ENCODE data around the gene PATE1. TPM values are rescaled to one million over a fixed set of nuclear protein-coding genes. Genes with fewer than 3 reads are reported as not detected.

PATE1 gene
- polyA plus RNA-seq, 2 donors = not detected

DNA sequence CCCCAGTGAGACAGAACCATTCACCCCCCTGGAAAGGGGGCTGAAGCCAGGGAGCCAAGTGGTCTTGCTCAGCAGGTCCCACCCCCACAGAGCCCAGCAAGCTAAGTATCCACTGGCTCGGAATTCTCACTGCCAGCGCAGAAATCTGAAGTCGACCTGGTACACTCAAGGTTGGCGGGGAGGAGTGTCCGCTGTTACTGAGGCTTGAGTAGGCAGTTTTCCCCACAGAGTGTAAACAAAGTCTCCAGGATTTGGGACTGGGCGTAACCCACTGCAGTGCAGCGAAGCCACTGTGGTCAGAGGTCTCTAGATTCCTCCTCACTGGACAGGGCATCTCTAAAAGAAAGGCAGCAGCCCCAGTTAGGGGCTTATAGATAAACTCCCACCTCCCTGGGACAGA, 10.0 kb downstream of the PATE1 start:
- H3K9me3 ChIP-seq (ENCODE audit: control insufficient read depth in 2 of 2, insufficient read depth in 1 of 2, low read depth in 1 of 2, low read length in 1 of 2) = no peaks in the 10 kb centered on the region
- no peaks in the 10 kb centered on the region for H3K4me1 ChIP-seq (ENCODE audit: control insufficient read depth in 2 of 2, insufficient read depth in 2 of 2, low read length in 1 of 2)
- H3K27ac ChIP-seq (ENCODE audit: low read depth in 2 of 2, low read length in 1 of 2) = no peak overlapping the region
- no peaks in the 10 kb centered on the region for H3K27me3 ChIP-seq (ENCODE audit: control insufficient read depth in 1 of 2, insufficient read depth in 2 of 2, low read length in 2 of 2)
- no peaks in the 10 kb centered on the region for H3K36me3 ChIP-seq (ENCODE audit: control insufficient read depth in 2 of 2, insufficient read depth in 2 of 2, low read length in 1 of 2)
- H3K4me3 ChIP-seq (ENCODE audit: low read depth in 1 of 2, low read length in 2 of 2) = no peak overlapping the region
- WGBS, 2 donors = 62 to 78% methylated on average over 7 of the region's 7 CpGs

DNA sequence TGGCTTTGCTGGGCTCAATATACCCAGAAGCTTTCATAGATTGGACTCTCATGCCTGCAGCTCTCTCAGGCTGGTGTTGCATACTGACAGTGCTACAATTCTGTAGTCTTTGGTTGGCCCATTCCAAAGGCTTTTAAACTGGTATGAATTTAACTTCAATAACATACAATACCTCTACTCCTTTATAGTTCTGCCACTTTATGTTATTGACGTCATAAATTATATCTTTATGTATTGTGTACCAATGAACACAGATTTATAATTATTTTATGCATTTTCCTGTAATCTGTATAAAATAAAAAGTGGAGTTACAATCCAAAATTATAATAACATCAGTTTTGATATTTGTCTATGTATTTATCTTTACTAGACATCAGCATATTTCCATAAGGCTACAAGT, 16.4 kb downstream of the PATE1 start:
- H3K27ac ChIP-seq (ENCODE audit: low read depth in 2 of 2, low read length in 1 of 2) = no peak overlapping the region
- H3K4me1 ChIP-seq (ENCODE audit: control insufficient read depth in 2 of 2, insufficient read depth in 2 of 2, low read length in 1 of 2) = no peaks in the 10 kb centered on the region
- H3K27me3 ChIP-seq (ENCODE audit: control insufficient read depth in 1 of 2, insufficient read depth in 2 of 2, low read length in 2 of 2) = no peaks in the 10 kb centered on the region
- 78 to 85% methylated on average over 1 of the region's 1 CpG for WGBS, 2 donors
- no peaks in the 10 kb centered on the region for H3K36me3 ChIP-seq (ENCODE audit: control insufficient read depth in 2 of 2, insufficient read depth in 2 of 2, low read length in 1 of 2)
- H3K9me3 ChIP-seq (ENCODE audit: control insufficient read depth in 2 of 2, insufficient read depth in 1 of 2, low read depth in 1 of 2, low read length in 1 of 2) = no peaks in the 10 kb centered on the region
- no peak overlapping the region for H3K4me3 ChIP-seq (ENCODE audit: low read depth in 1 of 2, low read length in 2 of 2)

- H3K27ac ChIP-seq (ENCODE audit: low read depth in 2 of 2, low read length in 1 of 2) = no peak overlapping the region
- H3K27me3 ChIP-seq (ENCODE audit: control insufficient read depth in 1 of 2, insufficient read depth in 2 of 2, low read length in 2 of 2) = no peaks in the 10 kb centered on the region
- no peaks in the 10 kb centered on the region for H3K9me3 ChIP-seq (ENCODE audit: control insufficient read depth in 2 of 2, insufficient read depth in 1 of 2, low read depth in 1 of 2, low read length in 1 of 2)
- no peak overlapping the region for H3K4me3 ChIP-seq (ENCODE audit: low read depth in 1 of 2, low read length in 2 of 2)
- 94 to 95% methylated on average over 2 of the region's 2 CpGs for WGBS, 2 donors
- H3K4me1 ChIP-seq (ENCODE audit: control insufficient read depth in 2 of 2, insufficient read depth in 2 of 2, low read length in 1 of 2) = no peaks in the 10 kb centered on the region
- no peaks in the 10 kb centered on the region for H3K36me3 ChIP-seq (ENCODE audit: control insufficient read depth in 2 of 2, insufficient read depth in 2 of 2, low read length in 1 of 2)
Measured at GRCh38 chr11:125763483-125763882, 17.4 kb downstream of the PATE1 start.

DNA sequence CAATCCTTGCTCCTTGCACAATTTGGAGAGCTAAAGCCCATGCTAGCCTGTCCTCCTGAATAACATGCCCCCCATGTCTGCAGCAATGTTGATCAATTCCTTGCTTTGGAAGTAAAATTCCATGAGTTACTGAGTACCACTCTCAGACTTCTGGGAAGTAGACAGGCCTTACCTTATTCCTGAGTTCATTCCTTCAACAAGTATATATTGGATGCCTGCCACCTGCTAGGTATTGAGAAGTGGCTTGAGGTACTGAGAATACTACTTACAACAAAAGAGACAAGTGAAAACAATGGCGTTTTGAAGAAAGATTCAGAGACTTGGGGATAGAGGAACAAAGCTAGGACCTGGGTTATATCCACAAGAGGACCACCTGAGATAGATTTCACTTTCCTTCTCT, 20.2 kb downstream of the PATE1 start:
- Histone ChIP-seq H3K36me3 (ENCODE audit: control insufficient read depth in 2 of 2, insufficient read depth in 2 of 2, low read length in 1 of 2) (no peaks in the 10 kb centered on the region), H3K27ac (ENCODE audit: low read depth in 2 of 2, low read length in 1 of 2) (no peak overlapping the region), H3K9me3 (ENCODE audit: control insufficient read depth in 2 of 2, insufficient read depth in 1 of 2, low read depth in 1 of 2, low read length in 1 of 2) (no peaks in the 10 kb centered on the region), H3K27me3 (ENCODE audit: control insufficient read depth in 1 of 2, insufficient read depth in 2 of 2, low read length in 2 of 2) (no peaks in the 10 kb centered on the region), H3K4me1 (ENCODE audit: control insufficient read depth in 2 of 2, insufficient read depth in 2 of 2, low read length in 1 of 2) (no peaks in the 10 kb centered on the region), H3K4me3 (ENCODE audit: low read depth in 1 of 2, low read length in 2 of 2) (no peak overlapping the region)
- 65% methylated on average over 1 of the region's 1 CpG for WGBS, 2 donors

GRCh38 chr11:125768336-125769046, 22.4 kb downstream of the PATE1 start:
- H3K9me3 ChIP-seq (ENCODE audit: control insufficient read depth in 2 of 2, insufficient read depth in 1 of 2, low read depth in 1 of 2, low read length in 1 of 2) = no peaks in the 10 kb centered on the region
- no peaks in the 10 kb centered on the region for H3K27me3 ChIP-seq (ENCODE audit: control insufficient read depth in 1 of 2, insufficient read depth in 2 of 2, low read length in 2 of 2)
- 44 to 49% methylated on average over 10 of the region's 10 CpGs for WGBS, 2 donors
- H3K36me3 ChIP-seq (ENCODE audit: control insufficient read depth in 2 of 2, insufficient read depth in 2 of 2, low read length in 1 of 2) = no peaks in the 10 kb centered on the region
- no peak overlapping the region for H3K4me3 ChIP-seq (ENCODE audit: low read depth in 1 of 2, low read length in 2 of 2)
- no peaks in the 10 kb centered on the region for H3K4me1 ChIP-seq (ENCODE audit: control insufficient read depth in 2 of 2, insufficient read depth in 2 of 2, low read length in 1 of 2)
- H3K27ac ChIP-seq (ENCODE audit: low read depth in 2 of 2, low read length in 1 of 2) = no peak overlapping the region

- Histone ChIP-seq H3K36me3 (ENCODE audit: control insufficient read depth in 2 of 2, insufficient read depth in 2 of 2, low read length in 1 of 2) (no peaks in the 10 kb centered on the region), H3K9me3 (ENCODE audit: control insufficient read depth in 2 of 2, insufficient read depth in 1 of 2, low read depth in 1 of 2, low read length in 1 of 2) (no peaks in the 10 kb centered on the region), H3K27ac (ENCODE audit: low read depth in 2 of 2, low read length in 1 of 2) (no peak overlapping the region), H3K27me3 (ENCODE audit: control insufficient read depth in 1 of 2, insufficient read depth in 2 of 2, low read length in 2 of 2) (no peaks in the 10 kb centered on the region), H3K4me3 (ENCODE audit: low read depth in 1 of 2, low read length in 2 of 2) (no peak overlapping the region), H3K4me1 (ENCODE audit: control insufficient read depth in 2 of 2, insufficient read depth in 2 of 2, low read length in 1 of 2) (no peaks in the 10 kb centered on the region)
- WGBS, 2 donors = 75 to 76% methylated on average over 2 of the region's 2 CpGs
Measured at GRCh38 chr11:125770583-125770982, 24.5 kb downstream of the PATE1 start.

DNA sequence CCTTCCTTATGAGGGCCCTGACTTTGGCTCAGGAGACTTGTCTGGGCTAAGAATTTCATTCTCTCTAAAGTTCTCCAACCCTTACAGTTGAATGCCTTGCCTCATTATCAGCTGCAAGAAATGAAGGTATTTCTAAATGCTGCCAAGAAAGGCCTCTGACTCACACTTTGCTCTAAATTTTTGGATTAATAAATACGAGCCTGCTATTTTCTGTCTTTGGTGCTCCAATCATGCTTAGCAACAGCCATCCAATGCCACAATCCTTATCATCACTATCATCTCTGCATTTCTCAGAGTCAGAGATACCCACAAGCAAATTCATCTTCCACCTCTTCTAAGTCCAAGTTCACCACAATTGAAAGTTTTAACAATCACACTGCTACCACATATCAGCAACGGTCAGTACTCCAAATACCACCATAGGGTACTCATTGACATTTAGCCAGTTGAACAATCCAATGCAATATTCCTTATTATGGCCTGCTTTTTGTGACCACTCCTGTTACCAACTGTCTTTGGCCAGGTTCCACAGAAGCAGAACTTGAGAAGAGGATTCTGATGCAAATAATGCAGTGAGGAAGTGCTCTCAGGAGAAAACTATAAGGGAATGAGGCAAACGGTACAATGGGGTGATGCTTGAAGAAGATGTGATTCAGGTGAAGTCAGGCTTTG, 26.9 kb downstream of the PATE1 start:
- no peak overlapping the region for H3K4me3 ChIP-seq (ENCODE audit: low read depth in 1 of 2, low read length in 2 of 2)
- no peaks in the 10 kb centered on the region for H3K9me3 ChIP-seq (ENCODE audit: control insufficient read depth in 2 of 2, insufficient read depth in 1 of 2, low read depth in 1 of 2, low read length in 1 of 2)
- WGBS, 2 donors = 57 to 59% methylated on average over 3 of the region's 3 CpGs
- H3K27me3 ChIP-seq (ENCODE audit: control insufficient read depth in 1 of 2, insufficient read depth in 2 of 2, low read length in 2 of 2) = no peaks in the 10 kb centered on the region
- H3K27ac ChIP-seq (ENCODE audit: low read depth in 2 of 2, low read length in 1 of 2) = no peak overlapping the region
- H3K36me3 ChIP-seq (ENCODE audit: control insufficient read depth in 2 of 2, insufficient read depth in 2 of 2, low read length in 1 of 2) = no peaks in the 10 kb centered on the region
- no peaks in the 10 kb centered on the region for H3K4me1 ChIP-seq (ENCODE audit: control insufficient read depth in 2 of 2, insufficient read depth in 2 of 2, low read length in 1 of 2)

GRCh38 chr11:125773516-125773915, 27.4 kb downstream of the PATE1 start:
- Histone ChIP-seq H3K27ac (ENCODE audit: low read depth in 2 of 2, low read length in 1 of 2) (no peak overlapping the region), H3K4me1 (ENCODE audit: control insufficient read depth in 2 of 2, insufficient read depth in 2 of 2, low read length in 1 of 2) (no peaks in the 10 kb centered on the region), H3K4me3 (ENCODE audit: low read depth in 1 of 2, low read length in 2 of 2) (no peak overlapping the region), H3K9me3 (ENCODE audit: control insufficient read depth in 2 of 2, insufficient read depth in 1 of 2, low read depth in 1 of 2, low read length in 1 of 2) (no peaks in the 10 kb centered on the region), H3K36me3 (ENCODE audit: control insufficient read depth in 2 of 2, insufficient read depth in 2 of 2, low read length in 1 of 2) (no peaks in the 10 kb centered on the region), H3K27me3 (ENCODE audit: control insufficient read depth in 1 of 2, insufficient read depth in 2 of 2, low read length in 2 of 2) (no peaks in the 10 kb centered on the region)
- 51 to 63% methylated on average over 3 of the region's 3 CpGs for WGBS, 2 donors

GRCh38 chr11:125777309-125777708, 31.2 kb downstream of the PATE1 start:
- H3K36me3 ChIP-seq (ENCODE audit: control insufficient read depth in 2 of 2, insufficient read depth in 2 of 2, low read length in 1 of 2) = no peaks in the 10 kb centered on the region
- no peak overlapping the region for H3K4me3 ChIP-seq (ENCODE audit: low read depth in 1 of 2, low read length in 2 of 2)
- 57 to 58% methylated on average over 5 of the region's 5 CpGs for WGBS, 2 donors
- no peak overlapping the region for H3K27ac ChIP-seq (ENCODE audit: low read depth in 2 of 2, low read length in 1 of 2)
- H3K9me3 ChIP-seq (ENCODE audit: control insufficient read depth in 2 of 2, insufficient read depth in 1 of 2, low read depth in 1 of 2, low read length in 1 of 2) = no peaks in the 10 kb centered on the region
- no peaks in the 10 kb centered on the region for H3K27me3 ChIP-seq (ENCODE audit: control insufficient read depth in 1 of 2, insufficient read depth in 2 of 2, low read length in 2 of 2)
- no peaks in the 10 kb centered on the region for H3K4me1 ChIP-seq (ENCODE audit: control insufficient read depth in 2 of 2, insufficient read depth in 2 of 2, low read length in 1 of 2)

- no peaks in the 10 kb centered on the region for H3K36me3 ChIP-seq (ENCODE audit: control insufficient read depth in 2 of 2, insufficient read depth in 2 of 2, low read length in 1 of 2)
- H3K27ac ChIP-seq (ENCODE audit: low read depth in 2 of 2, low read length in 1 of 2) = no peak within 1 kb of the TSS
- no peaks in the 10 kb centered on the region for H3K4me1 ChIP-seq (ENCODE audit: control insufficient read depth in 2 of 2, insufficient read depth in 2 of 2, low read length in 1 of 2)
- H3K9me3 ChIP-seq (ENCODE audit: control insufficient read depth in 2 of 2, insufficient read depth in 1 of 2, low read depth in 1 of 2, low read length in 1 of 2) = no peaks in the 10 kb centered on the region
- H3K27me3 ChIP-seq (ENCODE audit: control insufficient read depth in 1 of 2, insufficient read depth in 2 of 2, low read length in 2 of 2) = no peaks in the 10 kb centered on the region
- H3K4me3 ChIP-seq (ENCODE audit: low read depth in 1 of 2, low read length in 2 of 2) = no peak within 1 kb of the TSS
Measured at GRCh38 chr11:125778728-125779127, 32.6 kb downstream of the PATE1 start, which contains the start of gene PATE2. Gene PATE2 (minus strand): TSS chr11:125778828. CDS start chr11:125778773, 55 bp downstream.

Data from esophagus (tissue), 2 donors.